H9 (cell line): ENCODE data around the gene PITHD1. TPM values are rescaled to one million over a fixed set of nuclear protein-coding genes. Genes with fewer than 3 reads are reported as not detected.
"Not testable (repeated sequence)": the region's sequence is repeated elsewhere in the genome, so short reads cannot be mapped to it uniquely, and the experiment has no call there.

Source experiments
- DNase-seq: peaks from one replicate; pipeline ENCODE4 v3.0.0-alpha.2; 2017
- H2AFZ ChIP-seq: one replicate; pipeline ENCODE4 v1.6.1; 2013; ENCODE audit warnings: mild to moderate bottlenecking, low read length, control low read depth, moderate library complexity
- H2AK5ac ChIP-seq: 2 replicates; pipeline ENCODE4 v1.6.1; 2013; ENCODE audit warnings: low read length, control low read depth, mixed read lengths; ENCODE audit not compliant: insufficient read length
- H2BK120ac ChIP-seq: one replicate; pipeline ENCODE4 v1.6.1; 2013; ENCODE audit warnings: low read depth, mild to moderate bottlenecking, low read length, control low read depth, inconsistent platforms; ENCODE audit not compliant: poor library complexity, severe bottlenecking
- H2BK12ac ChIP-seq: 2 replicates; pipeline ENCODE4 v1.6.1; 2013; ENCODE audit warnings: low read length, control low read depth, mixed read lengths, low read depth; ENCODE audit not compliant: insufficient read length
- H2BK15ac ChIP-seq: 2 replicates; pipeline ENCODE4 v1.6.1; 2013; ENCODE audit warnings: low read depth, low read length, control low read depth
- H2BK20ac ChIP-seq: one replicate; pipeline ENCODE4 v1.6.1; 2013; ENCODE audit warnings: low read depth, mild to moderate bottlenecking, low read length, control low read depth, inconsistent platforms; ENCODE audit not compliant: poor library complexity, severe bottlenecking
- H2BK5ac ChIP-seq: 2 replicates; pipeline ENCODE4 v1.6.1; 2013; ENCODE audit warnings: low read length, control low read depth, mixed read lengths; ENCODE audit not compliant: insufficient read length
- H3K14ac ChIP-seq: 2 replicates; pipeline ENCODE4 v1.6.1; 2013; ENCODE audit warnings: low read length, control low read depth; ENCODE audit not compliant: insufficient read depth
- H3K18ac ChIP-seq: 2 replicates; pipeline ENCODE4 v1.6.1; 2013; ENCODE audit warnings: low read depth, mild to moderate bottlenecking, mixed read lengths, low read length, control low read depth; ENCODE audit not compliant: insufficient read length
- H3K23ac ChIP-seq: 2 replicates; pipeline ENCODE4 v1.6.1; 2013; ENCODE audit warnings: low read length, control low read depth, mixed read lengths, low read depth; ENCODE audit not compliant: insufficient read length
- H3K23me2 ChIP-seq: 2 replicates; pipeline ENCODE4 v1.6.1; 2013; ENCODE audit warnings: low read depth, mild to moderate bottlenecking, mixed read lengths, low read length, control low read depth; ENCODE audit not compliant: insufficient read length, poor library complexity, severe bottlenecking
- H3K27ac ChIP-seq: 2 replicates; pipeline ENCODE4 v1.5.1; 2013; ENCODE audit warnings: low read length, control low read depth, mixed read lengths, low read depth; ENCODE audit not compliant: insufficient read length
- H3K27me3 ChIP-seq: 2 replicates; pipeline ENCODE4 v1.6.1; 2013; ENCODE audit warnings: low read length, control low read depth, inconsistent platforms; ENCODE audit not compliant: insufficient read depth
- H3K4ac ChIP-seq: 2 replicates; pipeline ENCODE4 v1.6.1; 2013; ENCODE audit warnings: low read depth, mild to moderate bottlenecking, control low read depth, inconsistent platforms, low read length, moderate library complexity
- H3K4me1 ChIP-seq: 2 replicates; pipeline ENCODE4 v1.6.1; 2013; ENCODE audit warnings: low read length, control low read depth, inconsistent platforms; ENCODE audit not compliant: insufficient read depth
- H3K4me2 ChIP-seq: 2 replicates; pipeline ENCODE4 v1.6.1; 2013; ENCODE audit warnings: low read length, control low read depth, mixed read lengths; ENCODE audit not compliant: insufficient read length, insufficient read depth
- H3K56ac ChIP-seq: 2 replicates; pipeline ENCODE4 v1.6.1; 2013; ENCODE audit warnings: low read depth, mild to moderate bottlenecking, mixed read lengths, low read length, control low read depth; ENCODE audit not compliant: insufficient read length
- H3K79me1 ChIP-seq: 2 replicates; pipeline ENCODE4 v1.6.1; 2013; ENCODE audit warnings: low read depth, mild to moderate bottlenecking, moderate library complexity, low read length, control low read depth, inconsistent platforms; ENCODE audit not compliant: insufficient read depth, poor library complexity, severe bottlenecking
- H3K79me2 ChIP-seq: 2 replicates; pipeline ENCODE4 v1.6.1; 2013; ENCODE audit warnings: low read length, control low read depth, inconsistent platforms; ENCODE audit not compliant: insufficient read depth
- H3K9ac ChIP-seq: 2 replicates; pipeline ENCODE4 v1.6.1; 2013; ENCODE audit warnings: low read length, control low read depth, mixed read lengths; ENCODE audit not compliant: insufficient read length; ENCODE audit errors: extremely low read depth
- H3K9me3 ChIP-seq: one replicate; pipeline ENCODE4 v1.6.1; 2013; ENCODE audit warnings: low read depth, low read length, inconsistent platforms; ENCODE audit not compliant: control insufficient read depth
- H3T11ph ChIP-seq: one replicate; pipeline ENCODE4 v1.6.1; 2013; ENCODE audit warnings: mild to moderate bottlenecking, low read length, control low read depth, inconsistent platforms
- H4K20me1 ChIP-seq: one replicate; pipeline ENCODE4 v1.6.1; 2013; ENCODE audit not compliant: control insufficient read depth, insufficient read length, insufficient read depth
- H4K5ac ChIP-seq: 2 replicates; pipeline ENCODE4 v1.6.1; 2013; ENCODE audit warnings: low read depth, mild to moderate bottlenecking, mixed read lengths, low read length, control low read depth; ENCODE audit not compliant: insufficient read length
- H4K8ac ChIP-seq: replicated peaks from 2 replicates; pipeline ENCODE4 v1.6.1; 2013; ENCODE audit warnings: low read length, control low read depth, mixed read lengths, low read depth; ENCODE audit not compliant: insufficient read length
- H4K91ac ChIP-seq: 2 replicates; pipeline ENCODE4 v1.6.1; 2013; ENCODE audit warnings: low read depth, mild to moderate bottlenecking, moderate library complexity, mixed read lengths, low read length, control low read depth; ENCODE audit not compliant: insufficient read length
- H3K27ac Mint-ChIP-seq, 3 experiments: 2 replicates in 2 of 3; 3 replicates in 1 of 3; pipeline ENCODE4 v1.8.0; 2020 to 2021; ENCODE audit warnings: mixed read lengths in 3 of 3, mild to moderate bottlenecking in 1 of 3, moderate library complexity in 1 of 3
- H3K27me3 Mint-ChIP-seq: 2 replicates; pipeline ENCODE4 v1.8.0; 2021; ENCODE audit warnings: low read depth, mild to moderate bottlenecking, moderate library complexity, mixed read lengths
- H3K36me3 Mint-ChIP-seq, 3 experiments: 2 replicates in 2 of 3; 3 replicates in 1 of 3; pipeline ENCODE4 v1.8.0; 2020 to 2021; ENCODE audit warnings: low read depth in 3 of 3, mixed read lengths in 3 of 3; ENCODE audit not compliant: insufficient read depth in 1 of 3
- H3K4me1 Mint-ChIP-seq, 2 experiments: 2 replicates each; pipeline ENCODE4 v1.8.0; 2020; ENCODE audit warnings: mixed read lengths in 2 of 2
- H3K4me3 Mint-ChIP-seq, 2 experiments: 2 replicates in 1 of 2; 3 replicates in 1 of 2; pipeline ENCODE4 v1.8.0; 2020 to 2021; ENCODE audit warnings: mild to moderate bottlenecking in 2 of 2, mixed read lengths in 2 of 2, moderate library complexity in 1 of 2
- H3K9me3 Mint-ChIP-seq, 2 experiments: 2 replicates in 1 of 2; 3 replicates in 1 of 2; pipeline ENCODE4 v1.8.0; 2020; ENCODE audit warnings: mild to moderate bottlenecking in 2 of 2, mixed read lengths in 2 of 2, moderate library complexity in 1 of 2
- CTCF ChIP-seq: fragments of 200-600 bp; sonication (generic); conservative IDR thresholded peaks from 3 replicates; pipeline ENCODE4 v1.8.0; 2021; ENCODE audit warnings: antibody characterized with exemption, mild to moderate bottlenecking
- WGBS: extraction: QIAGEN DNeasy Blood & Tissue Kit; methylation state at CpG from one replicate; pipeline ENCODE4 v1.1.7; 2013; ENCODE audit warnings: missing lambda C conversion rate, low lambda C conversion rate, mixed read lengths; ENCODE audit not compliant: insufficient read length; ENCODE audit errors: extremely low coverage; 5-methylcytosine and 5-hydroxymethylcytosine counted together
- total RNA-seq: library from RNA; stranded (reverse); gene quantifications from 2 replicates; pipeline ENCODE4 v1.2.1, GENCODE V29; 2021

The PITHD1 gene
- total RNA-seq, 1 experiment from 2014 or later: 92.0 TPM

DNA sequence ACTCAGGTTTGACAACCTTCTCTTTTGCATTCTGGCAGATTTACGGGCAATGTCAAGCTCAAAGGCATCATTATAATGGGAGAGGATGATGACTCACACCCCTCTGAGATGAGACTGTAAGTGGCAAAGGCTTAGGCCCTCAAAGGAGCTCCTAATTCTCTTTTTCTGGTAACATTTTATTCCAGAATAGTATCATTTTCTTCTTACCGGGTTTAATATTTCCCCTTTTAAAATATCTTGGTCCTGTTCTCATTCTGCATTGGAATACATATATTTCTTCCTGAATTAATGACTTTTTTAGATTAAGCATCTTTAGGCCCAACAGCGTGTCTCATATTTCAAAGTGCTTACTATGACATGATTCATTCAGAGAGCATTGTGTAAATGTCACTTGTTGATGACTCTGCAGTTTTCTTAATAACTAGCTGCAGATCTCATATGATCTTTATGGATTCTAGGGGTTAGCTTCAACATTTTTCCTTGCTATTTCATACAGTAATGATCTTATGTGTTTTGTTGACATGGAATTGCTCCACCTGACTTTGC, 1.7 kb downstream of the PITHD1 start:
- H2AFZ ChIP-seq: no peak overlapping the region
- peak overlapping the region; percentile 95 for H3K4me2 ChIP-seq
- Mint-ChIP-seq H3K9me3 (no peaks in the 10 kb centered on the region), H3K4me3 (peak overlapping the region; percentile 60 to 86), H3K27ac (no peak overlapping the region), H3K27me3 (no peaks in the 10 kb centered on the region), H3K4me1 (peaks cover 9 to 22% of the 10 kb centered on the region in 2 experiments), H3K36me3 (peaks cover 8 to 33% (median 27%) of the 10 kb centered on the region in 3 experiments)
- no peak overlapping the region for H3K14ac ChIP-seq
- peaks cover 10% of the 10 kb centered on the region; the same call in 1 of the 2 replicates for H3K79me2 ChIP-seq
- no peak overlapping the region for H2BK5ac ChIP-seq
- no peaks in the 10 kb centered on the region for H4K20me1 ChIP-seq
- H3K9ac ChIP-seq: no peak overlapping the region
- H3K23ac ChIP-seq: no peak overlapping the region
- no peaks in the 10 kb centered on the region for H3K27me3 ChIP-seq
- H3T11ph ChIP-seq: no peak overlapping the region
- H3K4me1 ChIP-seq: no peaks in the 10 kb centered on the region; the same call in 1 of the 2 replicates
- TF ChIP-seq CTCF: no peak
- no peak for DNase-seq
- no peak overlapping the region for H2BK120ac ChIP-seq
- H2BK15ac ChIP-seq: no peak overlapping the region
- no peak overlapping the region for H2AK5ac ChIP-seq
- H3K27ac ChIP-seq: no peak overlapping the region
- H2BK20ac ChIP-seq: no peak overlapping the region
- peaks cover 6% of the 10 kb centered on the region for H3K23me2 ChIP-seq
- H2BK12ac ChIP-seq: no peak overlapping the region
- H4K8ac ChIP-seq: no peak overlapping the region
- no peak overlapping the region for H4K5ac ChIP-seq
- peaks cover 12% of the 10 kb centered on the region for H3K79me1 ChIP-seq
- H3K4ac ChIP-seq: no peak overlapping the region
- H3K9me3 ChIP-seq: no peaks in the 10 kb centered on the region
- no peak overlapping the region for H3K18ac ChIP-seq
- no peak overlapping the region for H4K91ac ChIP-seq
- no CpG with 5 or more reads among the region's 3 CpGs for WGBS
- no peak overlapping the region for H3K56ac ChIP-seq

- not testable (repeated sequence) for H2BK20ac ChIP-seq
Measured at GRCh38 chr1:23783141-23783540, 4.9 kb downstream of the PITHD1 start.

More at GRCh38 chr1:23783141-23783540, 4.9 kb downstream of the PITHD1 start:
- H3K18ac ChIP-seq, DNase-seq, H3K23me2 ChIP-seq, H3K9me3 ChIP-seq, H3K27ac Mint-ChIP-seq, H3K9me3 Mint-ChIP-seq, H2BK5ac ChIP-seq, H3K4me1 ChIP-seq, H3K27me3 ChIP-seq, H3K56ac ChIP-seq, H2BK120ac ChIP-seq, H3K4me2 ChIP-seq, H4K8ac ChIP-seq, H2AK5ac ChIP-seq, H2AFZ ChIP-seq, H3K79me1 ChIP-seq, H3K4me3 Mint-ChIP-seq, H3K4ac ChIP-seq, H4K20me1 ChIP-seq, H4K5ac ChIP-seq, H3K27me3 Mint-ChIP-seq, H3K23ac ChIP-seq, H3K27ac ChIP-seq, H2BK15ac ChIP-seq, H2BK12ac ChIP-seq, H3T11ph ChIP-seq, H3K14ac ChIP-seq, H4K91ac ChIP-seq, H3K9ac ChIP-seq: not testable (repeated sequence)
- H3K4me1 Mint-ChIP-seq: peaks cover 9 to 15% of the 10 kb centered on the region in 2 experiments
- peaks cover 10% of the 10 kb centered on the region; the same call in 1 of the 2 replicates for H3K79me2 ChIP-seq
- no CpG with 5 or more reads among the region's 11 CpGs for WGBS
- H3K36me3 Mint-ChIP-seq: peaks cover 34 to 65% (median 58%) of the 10 kb centered on the region in 3 experiments
